Psoas muscle (tissue), 8 donors: Measurements from ENCODE around the gene OTOG. TPM values are rescaled to one million over a fixed set of nuclear protein-coding genes. Genes with fewer than 3 reads are reported as not detected.

Experiments
- ATAC-seq, 4 donors: fragments of 200-7000 bp; cut with Tn5 transposase; one replicate each; pipeline ENCODE4 v1.9.1; 2020; ENCODE audit warnings: moderate library complexity in 3 of 4, mild to moderate bottlenecking in 2 of 4
- DNase-seq, 2 donors: peaks; one replicate each; pipeline ENCODE4 v3.0.0-alpha.2; 2020
- H3K27ac ChIP-seq: fragments of 200-600 bp; one replicate; pipeline ENCODE4 v1.8.0; 2022
- H3K27me3 ChIP-seq, 3 donors: fragments of 200-600 bp in 1 of 3; one replicate each; pipeline versions ENCODE4 v1.6.1 to v1.8.0; 2013 to 2022; ENCODE audit warnings: low read length in 2 of 3, mild to moderate bottlenecking in 2 of 3, moderate library complexity in 1 of 3; ENCODE audit not compliant: insufficient read depth in 3 of 3
- H3K36me3 ChIP-seq, 2 donors: fragments of 200-600 bp in 1 of 2; one replicate each; pipeline versions ENCODE4 v1.6.1 to v1.8.0; 2013 to 2022; ENCODE audit warnings: low read depth in 1 of 2, mild to moderate bottlenecking in 1 of 2, moderate library complexity in 1 of 2; ENCODE audit not compliant: insufficient read depth in 1 of 2
- H3K4me1 ChIP-seq: fragments of 200-600 bp; one replicate; pipeline ENCODE4 v1.8.0; 2022
- H3K4me3 ChIP-seq: fragments of 200-600 bp; one replicate; pipeline ENCODE4 v1.8.0; 2022; ENCODE audit warnings: mild to moderate bottlenecking
- H3K9me3 ChIP-seq: fragments of 200-600 bp; one replicate; pipeline ENCODE4 v1.8.0; 2022
- WGBS, 3 donors: extraction: QIAGEN DNeasy Blood & Tissue Kit; methylation state at CpG; one replicate each; pipeline versions ENCODE4 v1.1.6 to v1.1.7; 2013; 5-methylcytosine and 5-hydroxymethylcytosine counted together
- intact Hi-C, 2 donors: fragments of 100-400 bp; cut with DNase I; formaldehyde crosslinking; loops; one replicate each; pipeline versions ENCODE4 v1.11.0 to v1.14.2; 2022
- polyA plus RNA-seq, 3 donors: library from polyadenylated mRNA; stranded (reverse); fragments of 200-250 nt; gene quantifications; one replicate each; pipeline ENCODE4 v1.2.3, GENCODE V29; 2013
- total RNA-seq, 4 donors: library from RNA; stranded (reverse); fragmentation: NEBNext Ultra II Directional in 2 of 4; extraction: Animal tissue kit (Norgen Biotek cat#: 25700) in 2 of 4; gene quantifications; one replicate each; pipeline versions ENCODE4 v1.2.1 to v1.2.4, GENCODE V29; 2021 to 2023
- TF ChIP-seq, protein P1 (sequence below): fragments of 200-600 bp; IDR thresholded peaks from one replicate; pipeline ENCODE4 v1.8.0; 2022; ENCODE audit warnings: antibody characterized with exemption
- donor health status: healthy with polysubstance abuse.
- donor health status: DM: no; HTN: no; CAD: no; lungs with moderate emphysema.
- donor health status: Bipolar disorder and iron deficiency.
- donor health status: healthy.
- donor health status: DM: yes; HTN: yes; CAD: no.
- donor health status: DM: no; HTN: no; CAD: no.
- donor health status: DM: no; HTN: no; CAD: no.
- donor health status: DM: yes; HTN: yes; CAD: no.

The OTOG gene
- total and polyA plus RNA-seq, 7 donors = not detected

DNA sequence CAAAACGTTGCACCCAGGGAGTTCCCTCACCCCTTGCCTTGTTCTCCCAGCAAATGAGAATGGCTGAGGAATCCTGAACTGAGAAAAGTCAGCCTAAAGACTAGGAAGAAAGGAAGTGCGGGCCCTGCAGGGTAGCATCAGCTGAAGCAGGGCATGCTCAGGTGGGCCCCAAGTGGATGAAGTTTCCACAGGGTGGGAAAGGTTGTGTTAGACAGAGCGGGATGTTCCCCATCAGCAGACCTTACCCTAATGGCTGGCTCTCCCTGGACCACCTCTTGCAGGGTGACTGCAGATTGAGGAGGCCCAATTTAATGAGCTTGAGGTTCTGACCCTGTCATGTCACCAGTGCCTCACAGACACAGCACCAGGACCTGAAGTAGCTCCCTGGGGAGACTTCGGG, 90.8 kb downstream of the OTOG start:
- 74 to 80% (median 76%) methylated on average over 4 of the region's 4 CpGs for WGBS, 3 donors
- H3K9me3 ChIP-seq = no peaks in the 10 kb centered on the region
- H3K4me1 ChIP-seq = no peaks in the 10 kb centered on the region
- TF ChIP-seq, protein P1, sequence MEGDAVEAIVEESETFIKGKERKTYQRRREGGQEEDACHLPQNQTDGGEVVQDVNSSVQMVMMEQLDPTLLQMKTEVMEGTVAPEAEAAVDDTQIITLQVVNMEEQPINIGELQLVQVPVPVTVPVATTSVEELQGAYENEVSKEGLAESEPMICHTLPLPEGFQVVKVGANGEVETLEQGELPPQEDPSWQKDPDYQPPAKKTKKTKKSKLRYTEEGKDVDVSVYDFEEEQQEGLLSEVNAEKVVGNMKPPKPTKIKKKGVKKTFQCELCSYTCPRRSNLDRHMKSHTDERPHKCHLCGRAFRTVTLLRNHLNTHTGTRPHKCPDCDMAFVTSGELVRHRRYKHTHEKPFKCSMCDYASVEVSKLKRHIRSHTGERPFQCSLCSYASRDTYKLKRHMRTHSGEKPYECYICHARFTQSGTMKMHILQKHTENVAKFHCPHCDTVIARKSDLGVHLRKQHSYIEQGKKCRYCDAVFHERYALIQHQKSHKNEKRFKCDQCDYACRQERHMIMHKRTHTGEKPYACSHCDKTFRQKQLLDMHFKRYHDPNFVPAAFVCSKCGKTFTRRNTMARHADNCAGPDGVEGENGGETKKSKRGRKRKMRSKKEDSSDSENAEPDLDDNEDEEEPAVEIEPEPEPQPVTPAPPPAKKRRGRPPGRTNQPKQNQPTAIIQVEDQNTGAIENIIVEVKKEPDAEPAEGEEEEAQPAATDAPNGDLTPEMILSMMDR = no peak
- ATAC-seq (no peak), DNase-seq (no peak)
- no peak overlapping the region for H3K4me3 ChIP-seq
- H3K27ac ChIP-seq = no peak overlapping the region
- H3K36me3 ChIP-seq = no peaks in the 10 kb centered on the region
- no peaks in the 10 kb centered on the region for H3K27me3 ChIP-seq
- intact Hi-C loops = no loop called here

DNA sequence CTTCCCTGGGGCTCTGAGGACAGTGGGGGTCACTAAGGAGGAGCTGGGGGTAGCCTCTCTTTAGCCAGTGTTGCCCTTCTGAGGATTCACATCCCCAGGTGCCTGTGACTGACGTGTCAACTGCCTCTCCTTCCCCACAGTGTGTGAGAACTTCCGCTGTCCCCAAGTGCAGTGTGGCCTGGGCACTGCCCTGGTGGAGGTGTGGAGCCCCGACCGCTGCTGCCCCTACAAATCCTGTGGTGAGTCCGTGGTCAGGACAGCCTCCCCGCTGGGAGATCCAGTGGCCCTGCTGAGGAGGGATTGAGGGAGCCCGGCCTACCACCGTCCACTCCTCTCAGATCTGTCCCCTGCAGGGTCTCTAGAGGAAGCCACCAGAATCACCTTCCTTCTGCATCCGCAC, 91.3 kb downstream of the OTOG start:
- intact Hi-C loops = no loop called here
- ATAC-seq = no peak
- Histone ChIP-seq H3K4me1 (no peaks in the 10 kb centered on the region), H3K36me3 (no peaks in the 10 kb centered on the region), H3K4me3 (no peak overlapping the region), H3K9me3 (no peaks in the 10 kb centered on the region), H3K27ac (no peak overlapping the region), H3K27me3 (no peaks in the 10 kb centered on the region)
- TF ChIP-seq, protein P1 = no peak
- DNase-seq = no peak
- 89 to 94% (median 89%) methylated on average over 9 of the region's 9 CpGs for WGBS, 3 donors

DNA sequence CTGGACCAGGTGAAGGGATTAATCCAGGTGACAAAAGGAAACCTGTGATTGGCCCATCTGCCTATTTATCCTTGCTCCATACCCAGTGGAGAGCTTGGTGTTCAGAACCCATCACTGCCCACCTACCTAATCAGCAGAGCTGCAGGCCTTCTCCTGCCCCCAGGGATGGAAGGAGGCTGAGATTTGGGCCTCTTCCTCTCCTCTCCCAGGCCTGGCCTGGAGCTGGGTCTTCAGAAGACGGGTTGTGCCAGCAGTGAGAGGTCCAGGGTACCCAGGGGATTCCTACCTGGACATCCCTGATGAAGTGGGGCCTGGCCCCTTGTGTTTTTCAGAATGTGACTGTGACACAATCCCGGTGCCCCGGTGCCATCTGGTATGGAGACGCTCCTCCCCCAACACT, 92.0 kb downstream of the OTOG start:
- ATAC-seq (no peak), DNase-seq (no peak)
- H3K27ac ChIP-seq = no peak overlapping the region
- no peaks in the 10 kb centered on the region for H3K4me1 ChIP-seq
- H3K36me3 ChIP-seq = no peaks in the 10 kb centered on the region
- intact Hi-C loops = no loop called here
- no peaks in the 10 kb centered on the region for H3K27me3 ChIP-seq
- no peaks in the 10 kb centered on the region for H3K9me3 ChIP-seq
- no peak overlapping the region for H3K4me3 ChIP-seq
- WGBS, 3 donors = 86 to 94% (median 89%) methylated on average over 4 of the region's 4 CpGs
- TF ChIP-seq, protein P1 = no peak

DNA sequence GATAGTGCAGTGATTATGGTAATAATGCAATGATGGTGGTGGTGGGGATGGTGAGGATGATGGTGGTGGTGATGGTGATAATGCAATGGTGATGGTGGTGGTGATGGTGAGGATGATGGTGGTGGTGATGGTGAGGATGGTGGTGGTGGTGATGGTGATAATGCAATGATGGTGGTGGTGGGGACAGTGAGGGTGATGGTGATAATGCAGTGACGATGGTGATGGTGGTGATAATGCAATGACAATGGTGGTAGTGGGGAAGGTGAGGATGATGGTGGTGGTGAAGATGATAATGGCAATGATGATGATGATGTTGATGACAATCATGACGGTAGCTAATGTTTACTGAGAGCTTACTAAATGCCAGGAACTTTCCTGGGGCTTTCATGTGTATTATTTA, 92.7 kb downstream of the OTOG start:
- Histone ChIP-seq H3K4me3 (no peak overlapping the region), H3K27me3 (no peaks in the 10 kb centered on the region), H3K36me3 (no peaks in the 10 kb centered on the region), H3K27ac (no peak overlapping the region), H3K4me1 (no peaks in the 10 kb centered on the region), H3K9me3 (no peaks in the 10 kb centered on the region)
- TF ChIP-seq, protein P1 = no peak
- ATAC-seq (no peak), DNase-seq (no peak)
- intact Hi-C loops = no loop called here
- WGBS, 3 donors = 86 to 94% (median 92%) methylated on average over 2 of the region's 2 CpGs

DNA sequence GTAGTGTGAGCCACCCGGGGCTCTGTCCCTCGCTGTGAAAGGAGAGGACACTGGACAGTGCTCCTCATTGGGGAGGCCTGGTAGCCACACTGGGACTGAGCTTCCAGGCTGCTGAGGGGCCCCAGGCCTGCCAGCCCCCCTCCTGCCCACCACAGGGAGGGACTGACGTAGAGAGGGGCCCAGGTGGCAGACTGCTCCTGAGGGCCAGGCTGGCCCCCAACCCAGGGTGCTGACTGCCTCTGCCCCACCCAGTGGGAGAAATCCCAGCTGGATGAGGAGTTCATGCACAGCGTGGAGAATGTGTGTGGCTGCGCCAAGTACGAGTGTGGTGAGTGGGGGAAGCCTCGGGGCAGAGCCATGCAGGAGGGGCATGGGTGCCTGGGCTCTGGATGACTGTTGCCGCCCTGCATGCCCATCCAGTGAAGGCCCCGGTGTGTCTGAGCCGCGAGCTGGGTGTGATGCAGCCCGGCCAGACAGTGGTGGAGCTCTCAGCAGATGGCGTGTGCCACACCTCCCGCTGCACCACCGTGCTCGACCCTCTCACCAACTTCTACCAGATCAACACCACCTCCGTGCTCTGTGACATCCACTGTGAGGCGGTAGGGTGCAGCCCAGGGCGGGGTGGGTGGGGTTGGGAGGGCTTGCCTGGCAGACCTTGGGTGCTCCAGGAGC, 93.6 kb downstream of the OTOG start:
- WGBS, 3 donors = 57 to 70% (median 66%) methylated on average over 17 to 19 of the region's 19 CpGs
- Histone ChIP-seq H3K36me3 (no peaks in the 10 kb centered on the region), H3K4me1 (no peaks in the 10 kb centered on the region), H3K27me3 (no peaks in the 10 kb centered on the region), H3K4me3 (no peak overlapping the region), H3K9me3 (no peaks in the 10 kb centered on the region), H3K27ac (no peak overlapping the region)
- DNase-seq (no peak), ATAC-seq (peak in 3 of 4 donors; percentile 22 to 29 (median 25))
- intact Hi-C loops = no loop called here
- TF ChIP-seq, protein P1 = no peak
